PC-9 (cell line): ENCODE results near the gene EPHX1. TPM values are rescaled to one million over a fixed set of nuclear protein-coding genes. Genes with fewer than 3 reads are reported as not detected.

Source experiments
- BruUV-seq: library from RNA; stranded (reverse); fragments of 400-500 nt; replicated peaks from 2 replicates; lab custom pipeline; 2021; lab: Mats Ljungman, UMichigan
- CTCF ChIA-PET: fragments of 300-600 bp; sonication (Branson Sonifier 250); formaldehyde crosslinking; loops from one replicate; lab custom pipeline; 2022; ENCODE audit warnings: antibody characterized with exemption; lab: Charles Lee
- POLR2A ChIA-PET: fragments of 300-600 bp; sonication (Branson Sonifier 250); formaldehyde crosslinking; loops from one replicate; lab custom pipeline; 2022; ENCODE audit warnings: antibody characterized with exemption; ENCODE audit not compliant: unreplicated experiment; lab: Charles Lee
- DNase-seq, 2 experiments: peaks; one replicate each; pipeline versions ENCODE4 v3.0.0 to v3.0.0-alpha.2; 2015 to 2022; ENCODE audit warnings: mixed read lengths in 1 of 2
- H2AFZ ChIP-seq: fragments of 200-600 bp; sonication (generic); 2 replicates; pipeline ENCODE4 v1.8.1; 2017; ENCODE audit warnings: antibody characterized with exemption
- H3F3A ChIP-seq: fragments of 200-600 bp; sonication (generic); 2 replicates; pipeline ENCODE4 v1.8.1; 2017; ENCODE audit warnings: antibody characterized with exemption, mild to moderate bottlenecking, low read depth; ENCODE audit not compliant: insufficient read depth
- H3K27ac ChIP-seq: fragments of 200-600 bp; sonication (generic); 2 replicates; pipeline ENCODE4 v1.6.1; 2016; ENCODE audit warnings: mixed run types
- H3K27me3 ChIP-seq: fragments of 200-600 bp; sonication (generic); 2 replicates; pipeline ENCODE4 v1.6.1; 2016; ENCODE audit warnings: low read depth, mixed run types; ENCODE audit not compliant: insufficient read depth
- H3K36me3 ChIP-seq: fragments of 200-600 bp; sonication (generic); 2 replicates; pipeline ENCODE4 v1.6.1; 2016; ENCODE audit warnings: low read depth, mixed run types
- H3K4me1 ChIP-seq: fragments of 200-600 bp; sonication (generic); replicated peaks from 2 replicates; pipeline ENCODE4 v1.6.1; 2016; ENCODE audit warnings: mixed run types; ENCODE audit not compliant: insufficient read depth
- H3K4me2 ChIP-seq: fragments of 200-600 bp; sonication (generic); 2 replicates; pipeline ENCODE4 v1.6.1; 2017; ENCODE audit warnings: mixed run types
- H3K4me3 ChIP-seq: fragments of 200-600 bp; sonication (generic); 2 replicates; pipeline ENCODE4 v1.6.1; 2016; ENCODE audit warnings: mixed run types
- H3K79me2 ChIP-seq: fragments of 200-600 bp; sonication (generic); 2 replicates; pipeline ENCODE4 v1.6.1; 2017; ENCODE audit warnings: low read depth, mixed run types
- H3K9me2 ChIP-seq: fragments of 200-600 bp; sonication (generic); 2 replicates; pipeline ENCODE4 v1.8.1; 2017; ENCODE audit warnings: mild to moderate bottlenecking; ENCODE audit not compliant: insufficient read depth
- H3K9me3 ChIP-seq: fragments of 200-600 bp; sonication (generic); 2 replicates; pipeline ENCODE4 v1.8.1; 2016; ENCODE audit warnings: low read depth; ENCODE audit not compliant: insufficient read depth
- H4K20me1 ChIP-seq: fragments of 200-600 bp; sonication (generic); 2 replicates; pipeline ENCODE4 v1.8.1; 2017; ENCODE audit not compliant: insufficient read depth
- EZH2 ChIP-seq: fragments of 200-600 bp; sonication (generic); IDR thresholded peaks from 2 replicates; pipeline ENCODE4 v1.8.0; 2017; ENCODE audit warnings: antibody characterized with exemption, low read depth
- intact Hi-C: fragments of 100-400 bp; cut with micrococcal nuclease; formaldehyde crosslinking; loops from one replicate; pipeline ENCODE4 v1.10.0; 2022; ENCODE audit not compliant: unreplicated experiment
- total RNA-seq: library from RNA; stranded (reverse); gene quantifications from 2 replicates; pipeline ENCODE4 v1.2.3, GENCODE V29; 2021
- TF ChIP-seq, protein P1 (sequence below): fragments of 200-600 bp; sonication (generic); conservative IDR thresholded peaks from 2 replicates; pipeline ENCODE4 v1.6.1; 2017; ENCODE audit warnings: mixed run types, antibody characterized with exemption, mild to moderate bottlenecking, moderate library complexity

Gene EPHX1
- total RNA-seq, 1 experiment from 2014 or later: 313 TPM

GRCh38 chr1:225765982-225766674 lies 43.8 kb upstream of the EPHX1 start:
- H4K20me1 ChIP-seq: no peaks in the 10 kb centered on the region
- H2AFZ ChIP-seq: no peak overlapping the region
- no peaks in the 10 kb centered on the region for H3K9me2 ChIP-seq
- peak overlapping the region; percentile 54 for H3K27ac ChIP-seq
- peak overlapping the region; percentile 63; the same call in 1 of the 2 replicates for H3K4me2 ChIP-seq
- intact Hi-C loops: no loop called here
- POLR2A ChIA-PET: interaction anchor here (0.6 kb wide), 1 partner anchor 11 kb away, joined by 5 read pairs; no protein-coding TSS in a partner anchor
- no peak for TF ChIP-seq EZH2
- TF ChIP-seq, protein P1, sequence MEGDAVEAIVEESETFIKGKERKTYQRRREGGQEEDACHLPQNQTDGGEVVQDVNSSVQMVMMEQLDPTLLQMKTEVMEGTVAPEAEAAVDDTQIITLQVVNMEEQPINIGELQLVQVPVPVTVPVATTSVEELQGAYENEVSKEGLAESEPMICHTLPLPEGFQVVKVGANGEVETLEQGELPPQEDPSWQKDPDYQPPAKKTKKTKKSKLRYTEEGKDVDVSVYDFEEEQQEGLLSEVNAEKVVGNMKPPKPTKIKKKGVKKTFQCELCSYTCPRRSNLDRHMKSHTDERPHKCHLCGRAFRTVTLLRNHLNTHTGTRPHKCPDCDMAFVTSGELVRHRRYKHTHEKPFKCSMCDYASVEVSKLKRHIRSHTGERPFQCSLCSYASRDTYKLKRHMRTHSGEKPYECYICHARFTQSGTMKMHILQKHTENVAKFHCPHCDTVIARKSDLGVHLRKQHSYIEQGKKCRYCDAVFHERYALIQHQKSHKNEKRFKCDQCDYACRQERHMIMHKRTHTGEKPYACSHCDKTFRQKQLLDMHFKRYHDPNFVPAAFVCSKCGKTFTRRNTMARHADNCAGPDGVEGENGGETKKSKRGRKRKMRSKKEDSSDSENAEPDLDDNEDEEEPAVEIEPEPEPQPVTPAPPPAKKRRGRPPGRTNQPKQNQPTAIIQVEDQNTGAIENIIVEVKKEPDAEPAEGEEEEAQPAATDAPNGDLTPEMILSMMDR: no peak
- H3K79me2 ChIP-seq: no peaks in the 10 kb centered on the region
- peaks cover 51% of the 10 kb centered on the region for H3K4me1 ChIP-seq
- H3K9me3 ChIP-seq: no peaks in the 10 kb centered on the region
- H3K36me3 ChIP-seq: no peaks in the 10 kb centered on the region
- peaks cover 42% of the 10 kb centered on the region for H3F3A ChIP-seq
- no peaks in the 10 kb centered on the region for H3K27me3 ChIP-seq
- CTCF ChIA-PET: no interaction called here
- no TSS peak for BruUV-seq
- DNase-seq: peak in 1 of 2 experiments; percentile 77
- no peak overlapping the region for H3K4me3 ChIP-seq

GRCh38 chr1:225766967-225767633 lies 42.8 kb upstream of the EPHX1 start:
- H3K9me3 ChIP-seq: no peaks in the 10 kb centered on the region
- peaks cover 52% of the 10 kb centered on the region for H3F3A ChIP-seq
- H3K9me2 ChIP-seq: no peaks in the 10 kb centered on the region
- no peaks in the 10 kb centered on the region for H3K79me2 ChIP-seq
- TF ChIP-seq, protein P1: no peak
- TF ChIP-seq EZH2: no peak
- ChIA-PET POLR2A (interaction anchor here (0.6 to 0.7 kb wide), 3 partner anchors 10 to 112 kb away, joined by 4 to 7 read pairs (median 5); no protein-coding TSS in a partner anchor), CTCF (no interaction called here)
- peak overlapping the region; percentile 63 for H3K4me2 ChIP-seq
- no TSS peak for BruUV-seq
- H4K20me1 ChIP-seq: no peaks in the 10 kb centered on the region
- intact Hi-C loops: no loop called here
- peak overlapping the region; percentile 54 for H3K27ac ChIP-seq
- H3K4me3 ChIP-seq: no peak overlapping the region
- H3K27me3 ChIP-seq: no peaks in the 10 kb centered on the region
- peaks cover 57% of the 10 kb centered on the region for H3K4me1 ChIP-seq
- peak in 1 of 2 experiments; percentile 53 for DNase-seq
- H3K36me3 ChIP-seq: no peaks in the 10 kb centered on the region
- H2AFZ ChIP-seq: peak overlapping the region; percentile 9; the same call in 1 of the 2 replicates

- CTCF ChIA-PET: interaction anchor here (0.6 to 1.6 kb wide), 8 partner anchors 29 to 780 kb away, joined by 3 to 12 read pairs (median 4); no protein-coding TSS in a partner anchor
- peak; percentile 73 to 83 for DNase-seq
- intact Hi-C loops: loop anchor here (1.0 kb wide), 2 partner anchors 68 to 113 kb away; no protein-coding TSS in a partner anchor
- H3K27ac ChIP-seq: peak overlapping the region; percentile 54
- H2AFZ ChIP-seq: no peak overlapping the region
- POLR2A ChIA-PET: interaction anchor here (0.6 to 1.1 kb wide), 5 partner anchors 9 to 293 kb away, joined by 3 to 11 read pairs (median 4); no protein-coding TSS in a partner anchor
- H4K20me1 ChIP-seq: no peaks in the 10 kb centered on the region
- no peaks in the 10 kb centered on the region for H3K9me2 ChIP-seq
- peak overlapping the region; percentile 63 for H3K4me2 ChIP-seq
- H3K27me3 ChIP-seq: no peaks in the 10 kb centered on the region
- peaks cover 63% of the 10 kb centered on the region for H3K4me1 ChIP-seq
- H3K79me2 ChIP-seq: no peaks in the 10 kb centered on the region
- no peaks in the 10 kb centered on the region for H3K36me3 ChIP-seq
- no peaks in the 10 kb centered on the region for H3K9me3 ChIP-seq
- H3K4me3 ChIP-seq: no peak overlapping the region
- BruUV-seq: no TSS peak
- H3F3A ChIP-seq: peaks cover 57% of the 10 kb centered on the region
- no peak for TF ChIP-seq EZH2
Measured at GRCh38 chr1:225767634-225768540, 42.0 kb upstream of the EPHX1 start.
